HEK293T (cell line): ENCODE data around the gene KCNA2.

Experiments
- CTCF ChIA-PET: fragments of 350-600 bp; formaldehyde crosslinking; extraction: SDS; loops from one replicate; lab custom pipeline; 2021; ENCODE audit warnings: antibody characterized with exemption, inconsistent platforms; lab: Yijun Ruan, JAX
- POLR2A ChIA-PET: fragments of 350-600 bp; formaldehyde crosslinking; extraction: SDS; loops from one replicate; lab custom pipeline; 2020; ENCODE audit warnings: antibody characterized with exemption, inconsistent platforms; lab: Yijun Ruan, JAX
- DNase-seq: peaks from one replicate; pipeline ENCODE4 v3.0.0; 2012; ENCODE audit warnings: mixed read lengths; ENCODE audit errors: extremely low spot score
- ARNT ChIP-seq: fragments of 450-650 bp; IDR thresholded peaks from 2 replicates; pipeline ENCODE4 v1.6.1; 2017; ENCODE audit warnings: mild to moderate bottlenecking
- BHLHE40 ChIP-seq: fragments of 450-650 bp; IDR thresholded peaks from 2 replicates; pipeline ENCODE4 v1.6.1; 2016; ENCODE audit warnings: mild to moderate bottlenecking, moderate library complexity, borderline replicate concordance
- CTBP1 ChIP-seq: fragments of 450-650 bp; IDR thresholded peaks from 2 replicates; pipeline ENCODE4 v1.6.1; 2016; ENCODE audit warnings: borderline replicate concordance
- ELF4 ChIP-seq: fragments of 450-650 bp; IDR thresholded peaks from 2 replicates; pipeline ENCODE4 v1.6.1; 2017; ENCODE audit warnings: antibody characterized with exemption
- FOXA1 ChIP-seq: fragments of 450-650 bp; IDR thresholded peaks from 2 replicates; pipeline ENCODE4 v1.6.1; 2016; ENCODE audit warnings: mild to moderate bottlenecking
- FOXK2 ChIP-seq: fragments of 450-650 bp; IDR thresholded peaks from 2 replicates; pipeline ENCODE4 v1.6.1; 2016; ENCODE audit warnings: mild to moderate bottlenecking
- FOXM1 ChIP-seq: fragments of 450-650 bp; IDR thresholded peaks from 2 replicates; pipeline ENCODE4 v1.6.1; 2017; ENCODE audit warnings: mild to moderate bottlenecking, borderline replicate concordance
- HDGF ChIP-seq: fragments of 450-650 bp; IDR thresholded peaks from 2 replicates; pipeline ENCODE4 v1.6.1; 2017; ENCODE audit warnings: antibody characterized with exemption, borderline replicate concordance
- L3MBTL2 ChIP-seq: fragments of 450-650 bp; conservative IDR thresholded peaks from 2 replicates; pipeline ENCODE4 v1.6.1; 2016; ENCODE audit warnings: mild to moderate bottlenecking
- LEF1 ChIP-seq: fragments of 450-650 bp; IDR thresholded peaks from 2 replicates; pipeline ENCODE4 v1.6.1; 2017; ENCODE audit warnings: mild to moderate bottlenecking, borderline replicate concordance
- NFRKB ChIP-seq: fragments of 450-650 bp; IDR thresholded peaks from 2 replicates; pipeline ENCODE4 v1.6.1; 2016; ENCODE audit warnings: mild to moderate bottlenecking, moderate library complexity
- PKNOX1 ChIP-seq: fragments of 450-650 bp; IDR thresholded peaks from 2 replicates; pipeline ENCODE4 v1.6.1; 2016
- SP1 ChIP-seq: fragments of 450-650 bp; IDR thresholded peaks from 2 replicates; pipeline ENCODE4 v1.6.1; 2017
- SUZ12 ChIP-seq: fragments of 450-650 bp; IDR thresholded peaks from 2 replicates; pipeline ENCODE4 v1.6.1; 2016; ENCODE audit warnings: mild to moderate bottlenecking
- TARDBP ChIP-seq: fragments of 450-650 bp; IDR thresholded peaks from 2 replicates; pipeline ENCODE4 v1.6.1; 2016
- ZNF384 ChIP-seq: fragments of 450-650 bp; IDR thresholded peaks from 2 replicates; pipeline ENCODE4 v1.6.1; 2016

The KCNA2 gene

DNA sequence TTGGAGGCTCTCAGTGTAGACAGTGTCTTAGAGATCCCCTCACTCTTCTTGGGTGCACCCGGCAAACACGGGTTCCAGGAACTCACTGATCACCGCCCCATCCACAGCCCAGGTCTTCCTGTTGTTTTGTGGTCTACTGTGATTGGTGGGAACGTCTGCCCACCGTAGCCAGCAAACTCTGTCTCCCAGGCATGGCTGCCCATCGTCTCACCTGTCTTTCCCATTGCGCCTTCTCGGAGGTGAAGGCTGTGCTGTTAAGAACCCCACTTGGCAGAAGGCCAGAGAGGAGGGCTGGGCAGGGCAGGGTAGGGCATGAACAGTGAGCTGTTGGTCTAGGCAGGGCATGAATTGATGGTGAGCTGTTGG is 14.1 kb upstream of the KCNA2 start:
- DNase-seq = no peak
- ChIA-PET POLR2A (no interaction called here), CTCF (interaction anchor here (0.6 to 3.6 kb wide), 12 partner anchors 9 to 167 kb away, joined by 3 to 30 read pairs (median 6); partner anchors contain the start of gene KCNA2)
- TF ChIP-seq SP1 (no peak), TARDBP (no peak), SUZ12 (no peak), ELF4 (no peak), NFRKB (no peak), FOXA1 (no peak), BHLHE40 (no peak), L3MBTL2 (no peak), LEF1 (no peak), FOXK2 (no peak), HDGF (no peak), ARNT (no peak), FOXM1 (no peak), ZNF384 (no peak), PKNOX1 (no peak), CTBP1 (no peak)

- TF ChIP-seq ELF4 (no peak), LEF1 (no peak)
- ChIA-PET CTCF (interaction anchor here (0.6 to 3.6 kb wide), 20 partner anchors 10 to 200 kb away, joined by 3 to 30 read pairs (median 5); partner anchors contain the start of gene KCNA2), POLR2A (interaction anchor here (0.5 kb wide), 1 partner anchor 198 kb away, joined by 3 read pairs; no protein-coding TSS in a partner anchor)
- peak; percentile 90 for DNase-seq
Observed at GRCh38 chr1:110619412-110620249, 13.5 kb upstream of the KCNA2 start.

GRCh38 chr1:110618668-110619067 is 12.5 kb upstream of the KCNA2 start:
- ChIA-PET POLR2A (no interaction called here), CTCF (interaction anchor here (0.6 to 3.6 kb wide), 17 partner anchors 9 to 168 kb away, joined by 3 to 30 read pairs (median 5); partner anchors contain the start of gene KCNA2)
- no peak for DNase-seq
- no peak for TF ChIP-seq FOXK2
- TF ChIP-seq L3MBTL2 = no peak
- TF ChIP-seq LEF1 = no peak
- TF ChIP-seq CTBP1 = no peak
- no peak for TF ChIP-seq NFRKB
- TF ChIP-seq HDGF = no peak
- TF ChIP-seq ELF4 = no peak
- TF ChIP-seq TARDBP = no peak
- TF ChIP-seq FOXM1 = no peak
- no peak for TF ChIP-seq ARNT

DNA sequence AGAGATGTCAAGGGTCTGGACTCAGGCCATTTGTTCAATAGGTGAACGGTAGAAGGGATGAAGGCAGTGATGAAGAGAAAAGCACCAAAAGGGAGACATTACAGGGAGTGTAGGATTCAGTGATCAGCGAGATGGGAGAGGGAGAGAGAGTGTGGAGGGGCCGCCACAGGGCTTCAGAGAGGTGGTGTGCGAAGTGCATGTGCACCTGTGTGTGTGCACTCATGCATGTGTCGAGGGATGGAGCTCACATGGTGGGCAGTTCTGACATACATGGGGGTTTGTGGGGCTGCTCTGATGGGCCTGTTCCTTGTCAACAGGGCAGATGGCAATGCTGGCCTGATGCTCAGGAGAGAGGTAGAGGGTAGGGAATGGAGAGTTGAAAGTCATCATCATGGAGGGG is 11.4 kb upstream of the KCNA2 start:
- ChIA-PET CTCF (no interaction called here), POLR2A (no interaction called here)
- no peak for DNase-seq
- no peak for TF ChIP-seq SP1
- no peak for TF ChIP-seq CTBP1
- TF ChIP-seq ARNT = no peak
- no peak for TF ChIP-seq BHLHE40
- no peak for TF ChIP-seq FOXK2
- no peak for TF ChIP-seq FOXM1
- TF ChIP-seq LEF1 = no peak
- no peak for TF ChIP-seq ZNF384
- no peak for TF ChIP-seq NFRKB
- no peak for TF ChIP-seq FOXA1

GRCh38 chr1:110617116-110617515 is 11.0 kb upstream of the KCNA2 start:
- no peak for TF ChIP-seq HDGF
- no peak for TF ChIP-seq L3MBTL2
- no peak for TF ChIP-seq SUZ12
- TF ChIP-seq BHLHE40 = no peak
- no peak for TF ChIP-seq FOXK2
- TF ChIP-seq LEF1 = no peak
- no peak for TF ChIP-seq ELF4
- no peak for TF ChIP-seq SP1
- TF ChIP-seq CTBP1 = no peak
- no peak for TF ChIP-seq ARNT
- TF ChIP-seq FOXM1 = no peak
- POLR2A ChIA-PET = no interaction called here
- CTCF ChIA-PET = interaction anchor here (0.7 to 2.2 kb wide), 5 partner anchors 11 to 164 kb away, joined by 3 to 7 read pairs (median 4); partner anchors contain the start of gene KCNA2
- DNase-seq = no peak

DNA sequence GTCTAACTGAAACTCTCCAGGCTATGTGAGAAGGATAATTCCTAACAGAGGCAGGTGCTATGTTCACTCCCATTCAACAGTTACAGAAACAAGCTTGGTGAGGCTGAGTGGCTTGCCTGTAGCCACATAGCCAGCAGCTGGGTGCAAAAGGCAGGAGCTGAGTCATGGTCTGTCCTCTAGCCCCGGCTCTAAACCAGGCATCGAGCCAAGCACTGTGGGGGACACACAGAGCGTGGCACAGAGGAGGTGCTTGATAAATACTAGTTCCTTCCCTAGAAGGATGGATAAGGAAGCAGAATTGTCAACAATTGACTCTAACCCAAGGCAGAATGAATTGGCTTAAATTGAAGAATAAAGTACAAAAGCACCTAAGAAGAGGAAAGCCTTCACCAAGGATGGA is 10.4 kb upstream of the KCNA2 start:
- DNase-seq = no peak
- TF ChIP-seq NFRKB (no peak), ZNF384 (no peak), ELF4 (no peak), HDGF (no peak), FOXA1 (no peak), CTBP1 (no peak), L3MBTL2 (no peak), SUZ12 (no peak), BHLHE40 (no peak), PKNOX1 (no peak)
- ChIA-PET CTCF (interaction anchor here (0.7 to 2.2 kb wide), 7 partner anchors 11 to 166 kb away, joined by 3 to 7 read pairs (median 4); partner anchors contain the start of gene KCNA2), POLR2A (no interaction called here)
